Smooth muscle cell (in vitro differentiated cells): ENCODE results near the gene NUP153. TPM values are rescaled to one million over a fixed set of nuclear protein-coding genes. Genes with fewer than 3 reads are reported as not detected.
A peak's percentile ranks its signal among the peaks of the same experiment; 100 is the strongest.

Experiments used
- polyA plus RNA-seq: library from polyadenylated mRNA; unstranded; fragments of >200 nt; fragmentation: Nextera tagmentation; extraction: Ambion mirVana; gene quantifications from 2 replicates; pipeline ENCODE4 v1.2.1, GENCODE V29; 2016
- small RNA-seq: library from RNA; depleted of rRNA; stranded (forward); fragments of <200 nt; gene quantifications from one replicate; pipeline ENCODE3, GENCODE V24; 2014
- total RNA-seq: library from RNA; depleted of rRNA; stranded (reverse); fragments of >200 nt; gene quantifications from 2 replicates; pipeline ENCODE4 v1.2.3, GENCODE V29; 2014

Gene NUP153
- total and polyA plus RNA-seq, 2 experiments from 2014 or later = 9.7 to 39.4 TPM

Small RNAs within 50 kb of the gene (small RNA-seq; reads per million reads assigned to genes)
- gene RF00019 (not detected), gene RNA5SP204 (13.7 reads per million, percentile 83 among the genes with 10 or more reads in this experiment), gene RNU6-190P (not detected), gene SUMO2P13 (not detected)

Other genes starting within 250 kb of the NUP153 start
- 32.8 and 33.2 TPM in 2 replicates for gene FAM8A1, start 106.6 kb downstream of the NUP153 start, total RNA-seq
- 10.0 and 11.8 TPM in 2 replicates for gene FAM8A1, start 106.6 kb downstream of the NUP153 start, polyA plus RNA-seq